ES-I3 (cell line): ENCODE data around the gene RNF186.
"Not testable (repeated sequence)": the region's sequence is repeated elsewhere in the genome, so short reads cannot be mapped to it uniquely, and the experiment has no call there.

Source experiments
- H3K36me3 ChIP-seq: 2 replicates; pipeline ENCODE4 v1.6.1; 2013; ENCODE audit warnings: mild to moderate bottlenecking, low read length, control low read depth, moderate library complexity; ENCODE audit not compliant: insufficient read depth
- H3K4me1 ChIP-seq: 2 replicates; pipeline ENCODE4 v1.6.1; 2013; ENCODE audit warnings: mild to moderate bottlenecking, control low read depth, low read length; ENCODE audit not compliant: insufficient read depth
- H3K9ac ChIP-seq: 2 replicates; pipeline ENCODE4 v1.6.1; 2013; ENCODE audit warnings: low read depth, mild to moderate bottlenecking, low read length, moderate library complexity
- H3K9me3 ChIP-seq: 2 replicates; pipeline ENCODE4 v1.6.1; 2013; ENCODE audit warnings: mild to moderate bottlenecking, low read length, moderate library complexity; ENCODE audit not compliant: control insufficient read depth, insufficient read depth

The RNF186 gene

DNA sequence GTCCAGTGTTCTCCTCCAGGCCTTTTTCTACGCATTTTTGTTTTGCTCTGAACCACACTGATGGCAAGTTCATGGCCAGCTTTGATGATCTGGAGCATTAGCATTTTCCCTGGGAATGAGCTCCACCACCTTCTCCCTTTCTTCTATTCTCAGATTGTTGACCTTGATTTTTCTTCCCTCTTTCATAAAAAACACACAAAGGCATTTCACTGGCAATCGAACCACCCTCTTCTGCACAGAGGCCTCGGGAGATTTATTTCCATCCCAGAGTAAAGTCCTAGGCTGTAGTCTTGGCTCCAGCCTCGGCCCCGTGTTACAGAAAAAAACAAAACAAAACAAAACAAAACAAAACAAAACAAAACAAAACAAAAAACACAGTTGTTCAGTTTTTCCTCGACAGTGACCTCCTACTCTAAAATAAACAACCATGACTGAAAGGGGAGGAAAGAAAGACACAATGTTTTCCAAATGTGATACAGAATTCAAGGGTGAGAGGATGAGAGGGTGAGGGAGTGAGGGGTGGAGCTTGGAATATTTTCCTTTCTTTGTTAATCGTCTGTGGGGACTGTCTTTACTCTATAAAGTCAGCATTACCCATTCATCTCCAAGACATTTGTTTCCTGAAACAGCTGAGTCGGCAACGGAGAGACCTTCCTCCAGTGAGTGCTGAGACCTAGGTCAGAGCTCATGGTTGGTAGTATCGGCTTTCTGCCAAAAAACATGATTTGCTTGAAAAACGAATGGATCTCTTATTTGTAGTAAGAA, 29.8 kb upstream of the RNF186 start:
- H3K9me3 ChIP-seq, result no peaks in the 10 kb centered on the region
- H3K9ac ChIP-seq, result no peak overlapping the region
- H3K4me1 ChIP-seq, result no peaks in the 10 kb centered on the region; the same call in 1 of the 2 replicates
- no peaks in the 10 kb centered on the region for H3K36me3 ChIP-seq

DNA sequence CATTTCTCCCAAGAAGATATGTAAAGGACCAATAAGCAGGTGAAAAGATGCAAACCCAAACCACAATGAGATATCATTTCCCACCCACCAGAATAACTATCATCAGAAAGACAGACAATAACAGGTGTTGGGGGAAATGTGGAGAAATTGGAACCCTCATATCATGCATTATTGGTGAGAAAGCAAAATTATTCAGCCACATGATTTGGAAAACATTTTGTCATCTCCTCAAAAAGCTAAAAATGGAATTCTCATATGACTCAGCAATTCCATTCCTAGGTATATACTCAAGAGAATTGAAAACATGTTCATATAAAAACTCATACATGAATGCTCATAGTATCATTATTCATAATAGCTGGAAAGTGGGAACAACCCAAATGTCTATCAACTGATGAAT, 25.1 kb upstream of the RNF186 start:
- no peaks in the 10 kb centered on the region for H3K9me3 ChIP-seq

DNA sequence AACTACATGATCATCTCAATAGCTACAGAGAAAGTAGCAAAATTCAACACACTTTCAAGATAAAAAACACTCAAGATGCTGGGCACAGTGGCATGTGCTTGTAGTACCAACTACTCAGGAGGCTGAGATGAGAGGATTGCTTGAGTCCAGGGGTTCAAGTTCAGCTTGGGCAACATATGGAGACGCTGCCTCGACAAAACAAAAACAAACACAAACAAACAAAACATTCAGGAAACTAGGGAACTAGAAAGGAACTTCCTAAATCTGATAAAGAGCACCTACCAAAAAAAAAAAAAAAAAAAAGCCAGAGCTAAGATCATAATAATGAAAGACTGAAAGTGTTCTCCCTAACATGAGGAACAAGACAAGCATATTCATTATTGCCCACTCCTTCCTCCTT, 22.8 kb upstream of the RNF186 start:
- Histone ChIP-seq H3K4me1 (no peaks in the 10 kb centered on the region), H3K9me3 (no peaks in the 10 kb centered on the region), H3K9ac (no peak overlapping the region), H3K36me3 (no peaks in the 10 kb centered on the region)

More for the DNA sequence above, 25.1 kb upstream of the RNF186 start:
- Histone ChIP-seq H3K4me1 (no peaks in the 10 kb centered on the region; the same call in 1 of the 2 replicates), H3K9ac (no peak overlapping the region), H3K36me3 (no peaks in the 10 kb centered on the region)

DNA sequence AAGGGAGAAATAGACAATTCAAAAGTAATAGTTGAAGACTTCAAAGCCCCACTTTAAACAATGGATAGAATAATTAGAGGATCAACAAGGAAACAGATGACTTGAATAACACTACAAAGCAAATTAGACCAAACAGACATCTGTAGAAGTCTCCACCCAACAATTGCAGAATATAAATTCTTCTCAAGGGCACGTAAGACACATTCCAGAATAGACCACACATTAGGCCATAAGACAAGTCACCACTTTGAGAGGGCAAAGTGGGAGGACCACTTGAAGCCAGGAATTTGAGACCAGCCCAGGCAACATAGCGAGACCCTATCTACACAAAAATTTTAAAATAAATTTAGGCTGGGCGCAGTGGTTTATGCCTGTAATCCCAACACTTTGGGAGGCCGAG, 20.5 kb upstream of the RNF186 start:
- H3K4me1 ChIP-seq, result no peaks in the 10 kb centered on the region
- H3K9me3 ChIP-seq, result no peaks in the 10 kb centered on the region; the same call in 1 of the 2 replicates
- H3K36me3 ChIP-seq, result no peaks in the 10 kb centered on the region
- H3K9ac ChIP-seq, result no peak overlapping the region

DNA sequence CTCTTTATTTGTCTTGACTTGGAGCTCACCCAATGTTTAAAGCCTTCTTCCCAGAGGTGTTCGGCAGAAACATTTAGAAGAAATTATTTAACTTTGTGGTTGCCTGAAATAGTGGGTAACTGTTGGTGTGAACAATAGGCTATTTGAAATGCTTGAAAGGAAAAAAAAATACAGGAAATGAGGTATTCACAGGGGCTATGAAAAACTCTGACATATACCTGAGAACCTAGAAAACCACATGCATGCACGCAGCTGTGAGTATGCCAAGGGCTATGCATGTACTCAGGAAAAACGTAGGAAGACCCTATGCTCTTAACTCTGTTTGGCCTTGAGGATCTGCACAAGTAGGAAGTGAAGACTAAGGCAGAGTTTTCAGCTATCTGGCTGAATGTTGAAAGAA, 16.4 kb upstream of the RNF186 start:
- no peaks in the 10 kb centered on the region for H3K4me1 ChIP-seq
- no peaks in the 10 kb centered on the region; the same call in 1 of the 2 replicates for H3K9me3 ChIP-seq
- H3K9ac ChIP-seq, result no peak overlapping the region
- no peaks in the 10 kb centered on the region for H3K36me3 ChIP-seq

DNA sequence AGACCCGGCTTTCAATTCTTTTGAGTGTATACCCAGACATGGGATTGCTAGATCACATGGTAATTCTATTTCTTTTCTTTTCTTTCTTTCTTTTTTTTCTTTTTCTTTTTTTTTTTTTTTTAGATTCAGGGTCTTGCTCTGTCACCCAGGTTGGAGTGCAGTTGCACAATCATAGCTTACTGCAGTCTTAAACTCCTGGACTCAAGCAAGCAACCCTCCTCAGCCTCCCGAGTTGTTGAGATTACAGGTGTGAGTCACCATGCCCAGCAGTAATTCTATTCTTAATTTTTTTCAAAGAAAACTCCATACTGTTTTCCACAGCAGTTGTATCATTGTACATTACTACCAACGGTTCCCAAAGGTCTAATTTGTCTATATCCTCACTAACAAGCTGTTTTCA, 13.5 kb upstream of the RNF186 start:
- Histone ChIP-seq H3K9ac (no peak overlapping the region), H3K36me3 (no peaks in the 10 kb centered on the region), H3K9me3 (no peaks in the 10 kb centered on the region; the same call in 1 of the 2 replicates), H3K4me1 (peaks cover 7% of the 10 kb centered on the region)

DNA sequence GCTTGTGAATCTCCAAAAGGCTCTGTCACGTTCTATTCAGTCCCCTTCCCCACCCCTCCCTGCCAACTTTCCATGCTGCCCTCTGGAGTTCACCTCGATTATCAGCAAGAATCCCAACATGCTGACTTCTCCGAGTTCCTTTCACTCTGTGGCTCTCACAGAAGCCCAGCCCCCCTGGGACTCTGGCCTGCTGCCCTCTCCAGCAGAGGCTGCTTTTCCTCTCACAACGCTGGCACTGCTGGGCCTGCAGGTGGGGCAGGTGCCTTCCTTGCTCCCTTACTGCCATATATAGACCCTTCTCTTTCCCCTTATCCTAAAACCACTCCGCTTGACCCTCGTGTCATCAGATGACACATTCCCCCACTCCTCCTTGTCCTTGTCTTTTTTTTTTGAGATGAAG, 10.2 kb upstream of the RNF186 start:
- Histone ChIP-seq H3K36me3 (no peaks in the 10 kb centered on the region), H3K9me3 (no peaks in the 10 kb centered on the region), H3K4me1 (peaks cover 7% of the 10 kb centered on the region), H3K9ac (no peak overlapping the region)

DNA sequence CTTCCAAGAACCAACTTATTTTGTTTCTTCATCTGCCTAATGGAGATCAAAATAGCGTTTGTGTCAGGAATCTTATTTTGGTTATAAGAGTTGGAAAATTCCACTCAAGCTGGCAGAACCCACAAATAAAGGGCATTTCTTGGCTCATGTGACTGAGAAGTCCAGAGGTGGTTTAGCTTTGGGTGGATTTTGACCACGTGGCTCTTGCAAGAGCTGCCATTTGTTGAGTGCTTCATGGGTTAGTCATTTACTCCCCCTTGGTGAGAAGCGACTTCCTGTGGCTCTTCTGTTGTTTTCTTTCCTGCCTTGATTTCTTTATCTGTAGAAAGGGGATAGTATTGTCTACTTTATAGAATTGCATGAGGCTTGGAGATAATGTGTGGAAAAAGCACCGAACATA, 9.5 kb upstream of the RNF186 start:
- Histone ChIP-seq H3K4me1 (peaks cover 7% of the 10 kb centered on the region), H3K36me3 (no peaks in the 10 kb centered on the region), H3K9ac (no peak overlapping the region), H3K9me3 (no peaks in the 10 kb centered on the region)

DNA sequence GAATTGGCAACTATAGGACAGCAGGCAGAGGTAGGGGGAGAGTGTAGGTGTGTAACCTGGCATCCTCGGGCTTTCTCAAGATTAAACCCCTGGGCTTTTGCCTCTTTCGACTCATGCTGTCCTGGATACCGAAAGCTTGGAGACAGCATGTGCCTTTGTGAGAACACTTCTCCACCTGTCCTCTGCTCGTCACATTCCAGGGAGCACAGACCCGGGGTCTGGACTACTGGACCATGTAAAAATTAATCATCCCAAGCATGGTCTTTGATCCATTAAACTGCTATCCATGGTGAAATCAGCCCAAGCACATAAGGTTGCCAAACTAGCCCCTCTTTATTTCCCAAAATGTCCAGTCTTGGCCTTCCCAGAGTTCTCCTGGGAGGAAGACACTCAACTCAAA, 9.0 kb upstream of the RNF186 start:
- Histone ChIP-seq H3K4me1 (peaks cover 7% of the 10 kb centered on the region), H3K9me3 (no peaks in the 10 kb centered on the region), H3K9ac (no peak overlapping the region), H3K36me3 (no peaks in the 10 kb centered on the region)

DNA sequence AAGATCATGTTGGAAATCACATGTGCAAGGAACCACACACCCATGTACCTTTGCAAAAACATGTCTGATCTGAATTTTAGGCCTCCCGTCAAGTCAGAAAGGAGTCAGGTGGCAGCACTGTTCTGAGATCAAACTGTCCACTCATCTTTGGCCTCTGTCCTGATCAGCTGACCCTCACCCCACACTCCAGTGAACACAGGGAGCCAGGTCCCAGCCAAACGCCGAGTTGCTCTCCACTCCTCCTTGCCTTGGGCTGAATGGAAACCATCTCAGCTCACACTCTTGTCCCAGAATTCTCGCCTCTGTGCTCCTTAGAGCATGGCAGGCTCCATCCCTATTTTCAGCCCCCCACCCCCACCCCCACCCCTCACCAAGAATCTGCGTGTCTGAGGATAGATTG, 4.6 kb upstream of the RNF186 start:
- H3K9ac ChIP-seq, result no peak overlapping the region

DNA sequence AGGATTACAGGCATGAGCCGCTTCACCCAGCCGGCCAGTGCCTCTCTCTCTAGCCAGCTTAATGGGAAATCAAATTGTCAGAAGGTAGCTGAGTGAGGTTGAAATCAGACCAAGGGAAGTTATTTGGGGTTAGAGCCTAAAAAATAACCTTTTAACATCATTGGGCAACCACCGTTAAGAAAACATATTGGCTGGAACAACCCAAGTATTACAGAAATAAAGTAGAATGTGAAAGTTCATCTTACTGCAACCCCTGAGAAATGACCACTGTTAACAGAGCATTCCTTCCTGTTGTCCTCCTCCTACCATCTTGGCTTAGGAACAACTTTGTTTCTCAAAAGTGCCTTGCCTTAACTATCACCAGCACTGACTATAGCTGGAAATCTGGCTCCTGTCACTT, 3.2 kb upstream of the RNF186 start:
- H3K4me1 ChIP-seq, result peaks cover 24% of the 10 kb centered on the region
- H3K36me3 ChIP-seq, result no peaks in the 10 kb centered on the region
- H3K9ac ChIP-seq, result no peak overlapping the region

More for the DNA sequence above, 4.6 kb upstream of the RNF186 start:
- no peaks in the 10 kb centered on the region for H3K9me3 ChIP-seq
- H3K36me3 ChIP-seq, result no peaks in the 10 kb centered on the region
- H3K4me1 ChIP-seq, result peaks cover 28% of the 10 kb centered on the region

DNA sequence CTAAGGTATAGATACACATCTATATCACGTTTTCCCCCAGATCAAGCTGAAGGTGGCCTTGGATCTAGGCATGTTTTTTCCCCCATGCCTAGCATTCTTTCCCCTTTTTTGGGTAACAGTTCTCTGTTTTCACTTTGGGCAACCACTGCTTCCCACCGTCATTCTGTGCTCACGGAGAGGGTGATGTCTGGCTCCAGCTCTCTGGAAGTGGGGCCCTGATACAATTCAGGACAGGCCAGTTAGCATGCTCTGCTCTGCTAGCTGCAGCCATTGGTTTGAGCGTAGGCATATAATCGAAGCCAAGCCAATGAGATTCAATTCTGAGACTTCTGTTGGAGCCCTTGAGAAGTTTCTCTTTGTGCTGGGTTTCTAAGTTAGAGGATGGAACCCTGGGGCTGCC, 2.1 kb upstream of the RNF186 start:
- peaks cover 24% of the 10 kb centered on the region for H3K4me1 ChIP-seq
- no peaks in the 10 kb centered on the region for H3K36me3 ChIP-seq
- H3K9me3 ChIP-seq, result no peaks in the 10 kb centered on the region
- H3K9ac ChIP-seq, result no peak overlapping the region

More for the DNA sequence above, 3.2 kb upstream of the RNF186 start:
- H3K9me3 ChIP-seq, result no peaks in the 10 kb centered on the region

DNA sequence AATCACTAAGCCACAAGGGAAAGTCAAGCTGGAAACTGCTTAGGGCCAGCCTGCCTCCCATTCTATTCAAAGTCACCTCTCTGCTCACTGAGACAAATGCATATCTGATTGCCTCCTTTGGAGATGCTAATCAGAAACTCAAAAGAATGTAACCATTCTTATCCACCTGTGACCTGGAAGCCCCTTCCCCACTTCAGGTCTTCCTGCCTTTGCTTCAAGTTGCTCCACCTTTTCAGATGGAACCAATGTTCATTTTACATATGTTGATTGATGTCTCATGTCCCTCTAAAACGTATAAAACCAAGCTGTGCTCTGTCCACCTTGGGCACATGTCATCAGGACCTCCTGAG, 1.6 kb upstream of the RNF186 start:
- peaks cover 24% of the 10 kb centered on the region for H3K4me1 ChIP-seq
- H3K9ac ChIP-seq, H3K36me3 ChIP-seq, H3K9me3 ChIP-seq: not testable (repeated sequence)

DNA sequence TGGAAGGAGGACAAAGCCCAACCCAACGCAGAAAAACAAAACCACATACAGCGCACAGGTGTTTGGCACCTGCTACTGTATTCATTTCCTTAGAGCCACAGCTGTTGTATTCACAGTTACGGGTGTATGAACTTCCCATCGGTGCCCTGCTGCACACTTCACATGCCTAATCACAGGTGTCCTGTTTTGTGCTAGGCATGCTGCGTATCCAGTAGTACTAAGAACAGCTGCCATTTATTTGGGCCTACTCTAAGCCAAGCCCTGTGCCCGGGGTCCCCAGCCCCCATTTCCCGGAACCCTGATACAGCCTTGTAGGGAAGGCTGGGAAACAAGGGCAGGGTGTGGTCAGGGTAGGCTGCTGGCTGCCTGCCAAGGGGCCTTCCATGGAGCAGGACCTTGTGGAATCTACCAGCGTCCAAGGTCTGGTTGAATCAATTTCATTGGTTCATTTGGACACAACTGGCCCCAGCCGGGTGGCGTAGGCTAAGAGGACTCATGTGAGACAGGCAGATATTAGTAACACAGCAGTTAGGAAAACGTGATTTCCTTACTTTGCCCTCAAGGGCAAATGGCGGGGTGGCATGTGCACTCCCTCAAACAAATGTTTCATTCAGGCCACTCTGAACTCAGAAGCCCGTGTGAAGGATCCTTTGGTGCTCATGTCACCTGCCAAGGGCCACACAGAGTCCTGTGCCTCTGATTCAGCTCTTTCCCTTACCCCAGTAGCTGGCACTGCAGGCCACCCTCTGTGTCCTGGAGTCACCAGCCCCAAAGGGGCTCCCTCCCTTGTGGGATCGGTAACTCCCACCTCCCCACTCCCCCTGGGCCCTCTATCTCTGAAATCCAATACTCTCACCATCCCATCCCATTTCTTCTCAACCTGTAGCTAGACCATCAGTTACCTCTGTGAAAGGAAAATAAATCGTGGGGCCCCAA, 986 bp upstream of the RNF186 start:
- Histone ChIP-seq H3K9ac (no peak overlapping the region), H3K9me3 (no peaks in the 10 kb centered on the region), H3K4me1 (peaks cover 24% of the 10 kb centered on the region), H3K36me3 (no peaks in the 10 kb centered on the region)

DNA sequence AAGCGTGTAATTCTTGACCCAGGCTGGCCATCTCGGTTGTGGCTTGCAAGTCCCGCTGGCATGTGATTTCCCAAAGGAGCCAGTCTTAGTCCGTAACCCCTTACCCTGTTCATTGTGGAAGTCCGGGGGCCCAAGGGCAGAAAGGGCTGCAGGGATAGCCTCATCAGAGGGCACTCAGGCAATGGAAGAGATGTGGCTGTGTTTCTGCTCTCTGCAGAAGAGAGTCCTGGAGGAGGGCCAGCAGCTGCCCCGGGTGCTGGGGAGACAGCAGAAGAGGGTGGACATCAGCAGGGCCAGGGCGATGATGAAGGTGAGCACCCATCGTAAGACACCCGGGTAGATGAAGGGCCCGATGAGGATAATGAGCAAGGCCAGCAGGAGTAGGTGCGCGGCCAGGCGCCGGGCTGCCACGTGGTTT, 830 bp downstream of the RNF186 start:
- Histone ChIP-seq H3K9ac (no peak overlapping the region), H3K4me1 (peaks cover 24% of the 10 kb centered on the region), H3K36me3 (no peaks in the 10 kb centered on the region), H3K9me3 (no peaks in the 10 kb centered on the region)
